HEK293 (cell line): ENCODE results near the gene STK32C.

Experiments
- CTCF ChIP-seq: fragments of 450-650 bp; formaldehyde crosslinking; IDR thresholded peaks from 2 replicates; pipeline ENCODE4 v1.5.1; 2016; ENCODE audit warnings: missing biosample characterization, missing genetic modification characterization
- ELK4 ChIP-seq: IDR thresholded peaks from 2 replicates; pipeline ENCODE4 v1.6.1; 2011; ENCODE audit warnings: mild to moderate bottlenecking, low read depth, low read length, borderline replicate concordance
- HOXC10 ChIP-seq: sonication (generic); formaldehyde crosslinking; IDR thresholded peaks from 2 replicates; pipeline ENCODE4 v1.8.1; 2023; ENCODE audit warnings: mild to moderate bottlenecking, missing genetic modification reagents
- KLF1 ChIP-seq: fragments of 450-650 bp; formaldehyde crosslinking; IDR thresholded peaks from 2 replicates; pipeline ENCODE4 v1.5.1; 2016; ENCODE audit warnings: missing biosample characterization, missing genetic modification characterization
- KLF10 ChIP-seq: fragments of 450-650 bp; IDR thresholded peaks from 2 replicates; pipeline ENCODE4 v1.5.1; 2018; ENCODE audit warnings: missing biosample characterization, mild to moderate bottlenecking, missing genetic modification characterization
- PBX3 ChIP-seq: sonication (generic); formaldehyde crosslinking; IDR thresholded peaks from 2 replicates; pipeline ENCODE4 v1.8.1; 2022; ENCODE audit warnings: mild to moderate bottlenecking, moderate library complexity, missing genetic modification reagents
- REPIN1 ChIP-seq: fragments of 450-650 bp; formaldehyde crosslinking; IDR thresholded peaks from 2 replicates; pipeline ENCODE4 v1.5.1; 2017; ENCODE audit warnings: missing biosample characterization, missing genetic modification characterization, low read depth
- SP2 ChIP-seq: fragments of 450-650 bp; formaldehyde crosslinking; IDR thresholded peaks from 2 replicates; pipeline ENCODE4 v1.5.1; 2016; ENCODE audit warnings: missing biosample characterization, missing genetic modification characterization
- SP7 ChIP-seq: fragments of 450-650 bp; formaldehyde crosslinking; IDR thresholded peaks from 2 replicates; pipeline ENCODE4 v1.5.1; 2016; ENCODE audit warnings: missing biosample characterization, missing genetic modification characterization
- ZBTB6 ChIP-seq: fragments of 450-650 bp; formaldehyde crosslinking; IDR thresholded peaks from 2 replicates; pipeline ENCODE4 v1.5.1; 2017; ENCODE audit warnings: missing biosample characterization, missing genetic modification characterization
- ZBTB7A ChIP-seq: fragments of 450-650 bp; formaldehyde crosslinking; IDR thresholded peaks from 2 replicates; pipeline ENCODE4 v1.5.1; 2016; ENCODE audit warnings: low read depth, missing biosample characterization, missing genetic modification characterization
- ZEB2 ChIP-seq: fragments of 450-650 bp; formaldehyde crosslinking; IDR thresholded peaks from 2 replicates; pipeline ENCODE4 v1.5.1; 2016; ENCODE audit warnings: missing biosample characterization, missing genetic modification characterization
- ZFHX2 ChIP-seq: fragments of 450-650 bp; formaldehyde crosslinking; conservative IDR thresholded peaks from 2 replicates; pipeline ENCODE4 v1.5.1; 2016; ENCODE audit warnings: missing biosample characterization, missing genetic modification characterization
- ZFP41 ChIP-seq: fragments of 450-650 bp; formaldehyde crosslinking; IDR thresholded peaks from 2 replicates; pipeline ENCODE4 v1.5.1; 2016; ENCODE audit warnings: missing biosample characterization, missing genetic modification characterization, borderline replicate concordance
- ZNF157 ChIP-seq: fragments of 450-650 bp; formaldehyde crosslinking; IDR thresholded peaks from 2 replicates; pipeline ENCODE4 v1.5.1; 2016; ENCODE audit warnings: missing biosample characterization, missing genetic modification characterization
- ZNF16 ChIP-seq: fragments of 450-650 bp; formaldehyde crosslinking; IDR thresholded peaks from 2 replicates; pipeline ENCODE4 v1.5.1; 2016; ENCODE audit warnings: low read depth, missing biosample characterization, missing genetic modification characterization
- ZNF184 ChIP-seq: fragments of 450-650 bp; IDR thresholded peaks from 2 replicates; pipeline ENCODE4 v1.5.1; 2018; ENCODE audit warnings: missing biosample characterization, mild to moderate bottlenecking, missing genetic modification characterization
- ZNF2 ChIP-seq: fragments of 450-650 bp; formaldehyde crosslinking; IDR thresholded peaks from 2 replicates; pipeline ENCODE4 v1.5.1; 2016; ENCODE audit warnings: missing biosample characterization, missing genetic modification characterization
- ZNF23 ChIP-seq: fragments of 450-650 bp; formaldehyde crosslinking; IDR thresholded peaks from 2 replicates; pipeline ENCODE4 v1.5.1; 2016; ENCODE audit warnings: missing biosample characterization, missing genetic modification characterization, borderline replicate concordance
- ZNF280C ChIP-seq: fragments of 450-650 bp; formaldehyde crosslinking; IDR thresholded peaks from 2 replicates; pipeline ENCODE4 v1.5.1; 2016; ENCODE audit warnings: missing biosample characterization, missing genetic modification characterization
- ZNF280D ChIP-seq: fragments of 450-650 bp; formaldehyde crosslinking; IDR thresholded peaks from 2 replicates; pipeline ENCODE4 v1.5.1; 2016; ENCODE audit warnings: missing biosample characterization, missing genetic modification characterization
- ZNF350 ChIP-seq: fragments of 450-650 bp; formaldehyde crosslinking; IDR thresholded peaks from 2 replicates; pipeline ENCODE4 v1.5.0; 2017; ENCODE audit warnings: missing biosample characterization, mild to moderate bottlenecking, missing genetic modification characterization
- ZNF366 ChIP-seq: fragments of 450-650 bp; formaldehyde crosslinking; conservative IDR thresholded peaks from 2 replicates; pipeline ENCODE4 v1.5.1; 2016; ENCODE audit warnings: missing biosample characterization, missing genetic modification characterization
- ZNF394 ChIP-seq: fragments of 450-650 bp; formaldehyde crosslinking; IDR thresholded peaks from 2 replicates; pipeline ENCODE4 v1.5.1; 2016; ENCODE audit warnings: missing biosample characterization, missing genetic modification characterization, mild to moderate bottlenecking, moderate library complexity, borderline replicate concordance
- ZNF423 ChIP-seq: fragments of 450-650 bp; formaldehyde crosslinking; IDR thresholded peaks from 2 replicates; pipeline ENCODE4 v1.5.1; 2016; ENCODE audit warnings: missing biosample characterization, missing genetic modification characterization
- ZNF513 ChIP-seq: fragments of 450-650 bp; IDR thresholded peaks from 2 replicates; pipeline ENCODE4 v1.5.1; 2018; ENCODE audit warnings: missing biosample characterization, missing genetic modification characterization
- ZNF585B ChIP-seq: fragments of 450-650 bp; formaldehyde crosslinking; IDR thresholded peaks from 2 replicates; pipeline ENCODE4 v1.5.1; 2016; ENCODE audit warnings: missing biosample characterization, missing genetic modification characterization
- ZNF624 ChIP-seq: fragments of 450-650 bp; formaldehyde crosslinking; IDR thresholded peaks from 2 replicates; pipeline ENCODE4 v1.5.1; 2017; ENCODE audit warnings: missing biosample characterization, missing genetic modification characterization
- ZNF626 ChIP-seq: fragments of 450-650 bp; sonication (Bioruptor Pico); formaldehyde crosslinking; IDR thresholded peaks from 2 replicates; pipeline ENCODE4 v1.5.1; 2018; ENCODE audit warnings: missing biosample characterization, missing genetic modification characterization, inconsistent platforms
- ZNF670 ChIP-seq: fragments of 450-650 bp; formaldehyde crosslinking; IDR thresholded peaks from 2 replicates; pipeline ENCODE4 v1.5.1; 2016; ENCODE audit warnings: missing biosample characterization, missing genetic modification characterization, low read depth

STK32C gene

GRCh38 chr10:132163278-132163765, 144.4 kb downstream of the STK32C start (continued):
- TF ChIP-seq ZBTB6 (tag by site-specific recombination) (peak; percentile 50; the same call in 1 of the 2 replicates), REPIN1 (tag by site-specific recombination) (no peak), ZNF16 (tag by site-specific recombination) (no peak), PBX3 (CRISPR knock-in tag) (no peak), CTCF (tag by site-specific recombination) (peak; percentile 71), ZFHX2 (tag by site-specific recombination) (no peak; the same call in 1 of the 2 replicates), ZNF624 (tag by site-specific recombination) (no peak), ZNF394 (tag by site-specific recombination) (no peak), ZNF670 (no peak), ZNF366 (tag by site-specific recombination) (no peak), ZNF280C (tag by site-specific recombination) (no peak), ZNF2 (tag by site-specific recombination) (no peak), ZNF280D (no peak), SP2 (peak; percentile 63), ZNF184 (tag by site-specific recombination) (no peak), ZEB2 (no peak), ZFP41 (tag by site-specific recombination) (no peak), ZNF157 (tag by site-specific recombination) (no peak), KLF10 (tag by site-specific recombination) (peak; percentile 89), ZNF513 (no peak), SP7 (tag by site-specific recombination) (no peak), ZNF585B (tag by site-specific recombination) (no peak), ELK4 (no peak), KLF1 (tag by site-specific recombination) (peak; percentile 100), ZNF423 (no peak), ZBTB7A (tag by site-specific recombination) (no peak), HOXC10 (CRISPR knock-in tag) (no peak), ZNF626 (tag by site-specific recombination) (no peak), ZNF350 (tag by site-specific recombination) (no peak), ZNF23 (no peak)
